Stimulated activated naive CD4-positive, alpha-beta T cell treated with Interleukin-2 at 50 U/mL for 16 hours (primary cell): Measurements from ENCODE around the gene RAP2B.

Experiments used
- DNase-seq: peaks from one replicate; lab custom pipeline; 2025; lab: John Stamatoyannopoulos, UW

RAP2B gene

DNA sequence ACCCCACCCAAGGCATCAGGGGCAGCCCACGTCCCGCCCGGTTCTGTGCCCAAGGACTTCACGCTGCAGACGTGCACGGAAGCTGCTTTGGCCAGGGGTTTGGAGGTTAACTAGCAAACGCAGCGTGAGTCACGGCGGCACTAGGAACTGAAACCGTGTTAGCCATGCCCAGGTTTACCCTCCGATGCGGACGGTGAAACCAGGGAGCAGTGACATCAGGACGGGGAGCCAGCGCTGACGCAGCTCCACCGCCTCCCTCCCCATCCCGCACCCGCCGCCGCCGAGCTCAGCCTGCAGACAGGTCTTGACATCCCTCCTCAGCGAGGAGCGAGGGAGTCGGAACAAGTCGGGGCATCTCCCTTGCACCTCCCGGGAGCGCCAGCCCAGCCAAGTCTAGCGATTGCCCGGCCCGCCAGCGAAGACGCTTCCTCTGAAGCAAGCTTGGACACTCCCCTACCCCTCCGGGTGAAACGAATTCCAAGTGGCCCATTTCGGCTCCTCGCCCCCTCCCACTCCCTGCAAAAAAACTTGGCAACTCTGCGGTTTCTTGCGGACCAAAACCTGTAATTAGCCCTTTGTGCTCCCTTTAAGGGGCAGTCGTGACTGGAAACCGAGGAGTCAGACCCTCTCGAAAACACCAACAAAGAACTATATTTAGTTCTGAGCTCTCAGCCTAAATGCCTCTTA, 1.4 kb upstream of the RAP2B start:
- DNase-seq: peak; percentile 80

DNA sequence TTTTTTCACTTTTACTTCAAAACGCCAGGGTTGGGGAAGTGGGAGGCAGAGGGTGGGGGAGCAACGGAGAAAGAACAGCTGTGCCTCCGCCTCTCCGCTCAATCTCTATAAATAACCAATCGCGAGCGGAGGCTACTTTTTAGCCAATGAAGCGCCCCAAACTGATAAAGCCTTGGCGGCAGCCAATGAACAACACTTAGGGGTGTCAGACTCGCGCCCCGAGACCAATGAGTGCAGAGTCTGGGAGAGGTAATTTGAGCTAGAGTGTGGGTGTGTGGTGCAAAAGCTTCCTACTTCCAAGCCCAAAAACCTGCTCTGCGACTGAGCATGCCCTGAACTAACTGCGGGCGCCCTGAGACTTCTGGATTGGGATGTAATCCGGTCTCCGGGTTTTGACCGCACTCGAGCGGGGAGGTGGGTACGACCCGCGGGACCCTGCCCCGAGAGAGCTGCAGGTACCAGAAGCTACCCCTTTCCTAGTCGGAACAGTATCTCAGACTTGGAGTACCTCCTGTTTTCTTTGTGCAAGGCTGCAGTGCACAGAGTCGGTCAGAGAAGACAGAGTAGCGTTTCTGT, 800 bp upstream of the RAP2B start:
- peak; percentile 91 for DNase-seq

DNA sequence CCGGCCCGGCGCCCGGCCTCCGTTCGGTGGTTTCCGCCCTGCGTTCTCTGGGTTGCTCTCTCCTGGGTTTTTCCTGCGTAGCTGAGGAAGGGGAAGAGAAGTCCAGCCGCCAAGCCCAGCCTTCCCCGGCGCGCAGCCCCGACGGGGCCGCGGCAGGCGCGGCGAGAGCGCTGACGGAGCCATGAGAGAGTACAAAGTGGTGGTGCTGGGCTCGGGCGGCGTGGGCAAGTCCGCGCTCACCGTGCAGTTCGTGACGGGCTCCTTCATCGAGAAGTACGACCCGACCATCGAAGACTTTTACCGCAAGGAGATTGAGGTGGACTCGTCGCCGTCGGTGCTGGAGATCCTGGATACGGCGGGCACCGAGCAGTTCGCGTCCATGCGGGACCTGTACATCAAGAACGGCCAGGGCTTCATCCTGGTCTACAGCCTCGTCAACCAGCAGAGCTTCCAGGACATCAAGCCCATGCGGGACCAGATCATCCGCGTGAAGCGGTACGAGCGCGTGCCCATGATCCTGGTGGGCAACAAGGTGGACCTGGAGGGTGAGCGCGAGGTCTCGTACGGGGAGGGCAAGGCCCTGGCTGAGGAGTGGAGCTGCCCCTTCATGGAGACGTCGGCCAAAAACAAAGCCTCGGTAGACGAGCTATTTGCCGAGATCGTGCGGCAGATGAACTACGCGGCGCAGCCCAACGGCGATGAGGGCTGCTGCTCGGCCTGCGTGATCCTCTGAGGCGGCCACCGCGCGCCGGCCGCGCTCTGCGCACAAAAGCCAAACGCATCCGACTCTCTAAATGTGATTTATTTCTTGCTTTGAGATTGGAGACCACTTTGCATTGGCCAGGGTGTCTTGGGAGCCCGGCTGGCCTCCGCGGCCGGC, 727 bp downstream of the RAP2B start:
- DNase-seq: peak; percentile 37

DNA sequence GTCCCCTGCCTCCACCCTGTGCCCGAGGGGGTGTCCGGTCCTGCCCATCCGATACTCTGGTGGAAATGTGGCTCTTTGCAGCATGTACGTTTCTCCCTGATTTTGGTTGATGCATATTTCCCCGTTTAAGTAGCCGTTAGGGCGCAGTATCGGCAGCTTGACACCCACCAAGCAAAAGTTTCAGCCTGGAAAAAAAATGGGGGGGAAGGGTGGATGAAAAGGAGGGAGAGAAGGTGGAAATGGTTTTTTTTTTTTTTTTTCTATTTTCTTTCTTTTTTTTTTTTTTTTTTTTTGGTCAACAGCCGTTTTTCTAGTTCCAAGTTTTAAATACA, 1.3 kb downstream of the RAP2B start:
- no peak for DNase-seq

DNA sequence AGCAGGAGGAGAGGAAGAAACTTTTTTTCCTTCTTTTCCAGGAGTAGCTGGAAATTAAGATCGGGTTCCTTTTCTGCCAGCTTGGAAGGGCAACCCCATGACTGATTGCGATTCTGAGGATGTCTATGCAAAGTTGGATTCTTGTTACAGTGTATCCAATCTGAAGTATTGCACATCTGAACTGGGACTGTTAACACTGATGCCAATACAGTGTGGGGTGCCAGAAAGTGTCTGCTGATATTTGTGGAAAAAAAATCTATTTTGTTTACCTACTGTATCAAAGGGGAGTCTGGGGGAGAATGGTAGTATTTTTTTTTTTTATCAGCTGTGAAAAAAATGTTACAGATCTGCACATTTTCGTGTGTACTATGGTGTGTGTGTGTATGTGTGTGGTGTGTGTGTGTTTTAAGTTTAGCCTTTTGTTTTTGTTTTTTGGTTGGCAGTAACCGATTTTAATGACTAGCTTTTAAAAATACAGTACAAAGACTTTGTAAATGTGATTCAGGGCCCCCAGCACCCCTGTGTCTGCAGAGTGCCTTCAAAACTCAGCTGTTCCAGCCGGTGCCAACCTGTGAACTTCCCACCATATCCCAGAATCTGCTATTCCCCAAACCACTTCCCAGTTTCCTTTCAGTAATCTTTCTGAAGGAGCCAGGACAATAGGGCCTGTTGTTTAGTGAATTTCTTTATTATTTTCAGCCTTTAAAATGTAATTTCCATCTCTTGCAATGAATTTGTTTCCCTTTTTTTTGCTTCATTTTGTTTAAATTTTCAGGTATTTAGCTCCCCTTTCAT, 1.9 kb downstream of the RAP2B start:
- no peak for DNase-seq

DNA sequence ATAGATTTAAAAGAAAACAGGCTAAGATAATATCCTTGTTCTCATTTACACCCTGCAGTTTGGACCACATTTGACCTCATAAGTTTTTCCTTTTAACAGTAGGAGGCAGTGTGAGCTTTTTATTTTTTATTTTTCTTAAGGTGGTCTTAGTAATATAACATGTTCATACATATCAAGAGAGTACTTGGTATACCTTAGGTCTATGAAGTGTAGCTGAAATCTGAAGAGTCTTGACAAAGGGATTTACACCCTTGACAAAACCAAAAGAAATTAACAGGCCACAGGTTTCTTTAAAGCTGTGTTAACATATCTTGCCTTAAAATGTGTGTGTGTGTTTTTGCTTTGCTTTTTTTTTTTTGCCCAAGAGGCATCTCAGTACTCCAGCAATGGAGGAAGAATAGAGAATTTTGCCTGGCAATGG, 3.2 kb downstream of the RAP2B start:
- no peak for DNase-seq

DNA sequence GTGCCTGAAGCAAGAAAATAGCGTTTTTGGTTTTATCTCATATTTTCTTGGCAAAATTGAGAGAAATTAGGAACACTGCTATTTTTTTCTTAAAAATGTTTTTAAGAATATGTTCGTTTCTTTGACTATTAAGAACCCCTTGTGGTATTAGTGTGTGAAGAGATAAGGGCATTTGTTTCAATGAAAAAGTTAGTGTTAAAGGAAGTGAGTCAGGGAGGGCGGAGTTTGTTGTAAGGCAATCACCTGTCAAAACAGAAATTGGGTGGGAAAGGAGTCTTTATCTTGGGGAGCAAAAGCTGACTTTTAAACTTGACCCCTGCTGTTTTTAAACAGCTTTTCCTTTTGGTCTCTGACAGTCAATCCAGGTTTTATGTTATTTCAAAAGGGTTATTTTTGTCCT, 4.2 kb downstream of the RAP2B start:
- peak; percentile 13 for DNase-seq

DNA sequence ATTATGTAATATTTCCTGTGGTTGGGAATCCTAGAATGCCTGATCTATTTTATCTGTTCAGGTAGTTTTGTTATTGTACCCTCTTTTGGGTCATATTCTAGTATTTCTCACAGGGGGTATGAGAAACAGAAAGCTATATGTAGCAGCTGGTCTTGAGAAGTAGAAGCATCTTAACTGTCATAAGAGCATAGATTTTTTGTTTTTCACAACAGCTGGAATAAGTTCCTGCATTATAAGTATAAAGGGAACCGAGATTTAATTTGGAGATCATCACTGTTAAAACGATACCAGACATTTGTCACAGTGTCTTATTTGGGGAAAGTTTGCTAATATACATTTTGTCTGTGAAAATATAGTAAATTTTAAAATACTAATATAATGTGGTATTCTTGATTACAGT, 4.8 kb downstream of the RAP2B start:
- DNase-seq: no peak

DNA sequence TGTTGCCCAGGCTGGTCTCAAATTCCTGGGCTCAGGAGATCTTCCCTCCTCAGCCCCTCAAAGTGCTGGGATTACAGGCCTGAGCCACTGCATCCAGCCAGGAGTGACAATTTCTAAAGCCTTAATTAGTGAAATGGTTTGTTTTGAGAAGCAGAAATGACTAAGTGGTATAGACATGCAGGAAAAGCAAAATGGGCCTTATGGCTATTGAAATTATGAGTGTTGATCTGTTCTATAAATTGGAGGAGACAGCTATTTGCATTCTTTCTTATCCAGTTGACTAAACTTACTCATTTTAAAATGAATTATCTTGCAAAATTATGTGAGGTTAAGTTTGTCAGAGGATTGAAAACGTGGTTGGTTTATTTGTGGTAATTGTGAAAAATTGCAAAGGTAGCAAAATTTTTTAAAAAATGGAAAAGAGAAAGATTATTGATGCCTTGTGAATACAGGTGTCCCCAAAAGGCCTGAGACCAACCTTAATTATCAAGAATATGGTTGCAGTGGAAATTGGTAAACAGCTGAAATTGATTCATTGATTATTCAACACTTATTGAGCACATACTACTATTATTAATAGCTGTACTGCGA, 7.9 kb downstream of the RAP2B start:
- DNase-seq: no peak

DNA sequence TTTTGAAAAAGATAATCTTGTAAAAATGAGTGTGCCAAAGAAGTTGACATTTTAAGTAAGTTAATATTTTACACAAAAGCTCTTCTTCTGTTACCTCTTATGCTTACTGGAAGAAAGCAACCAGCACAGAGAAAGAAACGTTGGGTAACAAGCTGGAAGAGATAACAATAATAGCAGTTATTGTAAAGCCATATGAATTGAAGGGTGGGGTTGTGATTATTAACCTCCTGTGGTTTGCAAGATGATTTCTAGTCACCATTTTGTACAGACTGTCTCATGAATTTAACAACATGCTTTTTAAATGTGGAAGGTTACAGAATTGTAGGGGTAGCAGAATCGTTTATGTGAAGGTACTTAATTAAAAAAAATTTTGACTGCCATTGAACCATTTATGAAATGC, 9.2 kb downstream of the RAP2B start:
- DNase-seq: no peak

DNA sequence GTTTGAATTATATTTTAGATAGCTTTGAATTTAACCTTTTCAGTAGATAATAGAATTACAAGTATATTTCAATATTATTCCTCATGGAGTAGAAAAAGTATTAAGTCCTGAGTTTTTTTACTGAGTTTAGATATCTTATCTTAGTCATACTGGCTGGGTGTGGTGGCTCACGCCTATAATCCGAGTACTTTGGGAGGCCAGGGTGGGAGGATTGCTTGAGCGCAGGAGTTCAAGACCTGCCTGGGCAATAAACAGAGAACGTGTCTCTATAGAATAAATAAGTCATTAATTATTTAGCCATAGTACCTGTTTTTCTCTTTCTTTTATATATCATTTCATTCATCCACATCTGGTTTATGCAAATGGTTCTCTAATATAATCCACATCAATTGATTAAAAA, 9.9 kb downstream of the RAP2B start:
- DNase-seq: no peak

DNA sequence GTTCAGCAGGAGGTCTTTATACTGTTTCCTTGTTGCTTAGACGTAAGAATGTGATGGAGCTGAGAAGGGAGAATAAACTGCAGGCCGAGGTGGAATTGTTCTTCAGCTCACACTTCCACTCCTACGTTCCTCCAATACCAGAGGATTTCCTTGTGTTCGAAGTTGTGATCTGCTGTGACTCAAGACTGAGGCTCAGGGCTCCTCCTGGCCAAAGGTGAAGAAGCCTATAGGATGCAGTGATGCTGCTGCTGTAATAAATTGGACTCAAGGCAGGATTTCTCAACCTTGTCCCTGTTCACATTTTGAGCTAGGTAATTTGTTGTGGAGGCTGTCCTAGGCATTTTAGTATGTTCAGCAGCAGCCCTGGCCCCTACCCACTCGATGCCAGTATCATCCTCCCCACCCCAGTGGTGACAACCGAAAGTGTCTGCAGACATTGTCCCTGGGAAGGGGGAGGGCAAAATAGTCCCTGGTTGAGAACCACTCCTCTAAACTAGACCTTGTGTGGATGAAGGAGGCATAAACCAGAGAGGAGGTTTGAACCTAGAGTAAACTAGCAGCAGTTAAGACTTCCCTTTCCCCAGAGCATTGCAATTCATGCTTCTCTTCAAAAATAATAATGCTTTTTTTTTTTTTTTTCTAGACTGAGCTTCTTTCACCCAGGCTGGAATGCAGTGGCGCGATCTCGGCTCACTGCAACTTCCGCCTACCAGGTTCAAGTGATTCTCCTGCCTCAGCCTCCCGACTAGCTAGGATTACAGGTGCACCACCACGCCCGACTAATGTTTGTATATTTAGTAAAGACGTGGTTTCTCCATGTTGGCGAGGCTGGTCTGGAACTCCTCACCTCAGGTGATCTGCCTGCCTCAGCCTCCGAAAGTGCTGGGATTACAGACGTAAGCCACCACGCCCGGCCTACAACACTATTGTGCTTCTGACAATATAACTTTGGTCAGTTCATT, 11.1 kb downstream of the RAP2B start:
- DNase-seq: no peak

DNA sequence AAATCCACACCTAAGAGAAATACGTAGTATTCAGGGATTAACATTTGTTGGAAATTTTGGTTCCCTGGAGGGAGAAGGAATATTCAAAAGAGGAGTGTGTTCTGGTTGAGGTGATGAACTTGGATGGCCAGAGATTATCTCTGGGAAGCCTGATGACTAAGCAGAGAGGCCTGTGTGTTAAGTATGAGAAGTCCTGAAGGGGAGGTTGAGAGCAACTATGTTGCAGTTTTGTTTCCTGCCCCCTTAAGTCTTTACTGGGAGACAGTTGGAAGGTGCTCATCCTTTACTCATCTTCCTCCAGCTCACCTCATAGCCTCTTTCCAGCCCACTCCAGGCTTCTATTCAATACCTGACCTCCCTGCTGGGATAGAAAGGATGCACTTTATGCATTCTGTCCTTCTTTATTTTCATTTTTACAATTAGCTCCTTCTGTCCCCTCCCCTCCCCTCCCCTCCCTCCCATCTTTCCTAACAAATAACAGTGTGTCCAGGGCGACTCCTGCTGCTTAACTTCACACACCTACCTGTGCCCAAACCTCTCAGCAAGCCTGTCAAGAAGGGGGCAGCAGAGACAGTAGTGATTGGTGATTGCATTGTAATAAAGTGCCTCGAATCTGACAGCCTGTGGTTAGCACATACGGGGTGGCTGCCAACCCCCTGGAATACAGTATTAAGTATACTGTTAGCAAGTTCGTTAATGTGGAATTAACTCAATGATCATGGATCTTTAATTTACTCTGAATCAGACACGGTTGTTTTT, 11.9 kb downstream of the RAP2B start:
- DNase-seq: no peak

DNA sequence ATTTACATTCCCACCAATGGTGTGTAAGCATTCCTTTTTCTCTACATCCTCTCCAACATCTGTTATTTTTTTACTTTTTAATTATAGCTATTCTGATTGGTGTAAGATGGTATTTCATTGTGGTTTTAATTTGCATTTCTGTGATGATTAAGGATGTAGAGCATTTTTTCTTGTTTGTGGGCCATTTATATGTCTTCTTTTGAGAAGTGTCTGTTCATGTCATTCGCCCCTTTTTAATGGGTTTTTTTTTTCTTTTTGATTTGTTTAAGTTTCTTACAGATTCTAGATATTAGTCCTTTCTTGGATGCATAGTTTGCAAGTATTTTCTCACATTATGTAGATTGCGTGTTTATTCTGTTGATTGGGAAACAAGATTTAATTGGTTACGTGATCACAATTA, 14.2 kb downstream of the RAP2B start:
- no peak for DNase-seq

DNA sequence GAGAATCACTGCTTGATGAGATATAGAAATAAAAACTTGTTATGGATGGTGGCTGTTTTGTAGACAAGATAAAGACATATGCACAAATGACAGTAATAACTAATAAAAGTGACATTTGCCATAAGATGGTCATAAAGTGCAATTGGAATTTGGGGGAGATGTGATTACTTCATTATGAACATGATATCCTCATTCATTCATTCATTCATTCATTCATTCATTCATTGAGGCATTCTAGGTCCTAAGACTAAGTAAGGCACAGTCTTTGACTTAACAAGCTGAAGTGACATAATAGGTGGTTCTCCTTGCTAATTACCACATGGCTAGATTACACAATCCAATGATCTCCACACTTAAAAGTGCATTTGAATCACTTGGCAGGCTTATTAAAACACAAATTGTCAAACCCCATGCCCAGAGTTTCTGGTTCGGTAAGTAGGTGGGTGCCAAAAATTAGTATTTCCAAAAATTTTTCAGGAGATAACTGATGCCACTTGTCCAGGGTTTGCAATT, 18.9 kb downstream of the RAP2B start:
- DNase-seq: no peak

DNA sequence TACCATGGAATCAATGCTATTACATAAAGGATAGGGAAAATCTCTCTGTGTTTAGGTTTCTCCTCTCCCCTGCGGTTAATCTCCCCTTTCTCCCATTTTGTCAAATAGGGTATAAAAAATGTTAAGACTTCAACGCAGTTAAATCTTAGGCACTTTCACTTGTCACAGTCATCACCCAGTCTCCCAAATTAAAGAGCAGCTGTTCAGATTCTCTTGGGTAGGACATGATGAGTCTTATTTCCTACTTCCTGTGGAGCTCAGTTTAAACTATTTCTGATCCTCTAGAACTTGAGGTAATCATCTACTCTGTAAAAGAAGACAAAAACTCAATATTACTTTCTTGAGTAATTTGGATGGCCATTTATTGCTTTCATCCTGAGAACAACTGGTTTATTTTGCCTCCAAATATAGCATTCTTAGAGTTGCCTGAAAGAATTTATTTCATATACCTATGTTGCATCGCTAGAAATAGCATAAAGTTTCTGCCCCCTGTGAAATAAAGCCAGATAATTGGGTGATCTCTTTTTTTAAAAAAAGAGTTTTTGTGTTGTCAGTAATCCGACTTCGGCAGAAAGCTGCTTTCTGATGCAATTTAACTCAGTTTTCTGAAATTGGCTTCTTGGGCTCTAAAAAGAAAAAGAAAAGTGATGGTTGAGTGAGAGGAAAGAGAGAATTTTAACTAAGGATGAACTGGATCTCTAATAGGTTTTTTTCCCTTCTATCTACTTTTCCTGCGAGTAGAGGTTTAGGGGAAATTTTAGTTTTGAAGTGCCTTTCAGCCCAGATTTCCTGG, 20.7 kb downstream of the RAP2B start:
- no peak for DNase-seq

DNA sequence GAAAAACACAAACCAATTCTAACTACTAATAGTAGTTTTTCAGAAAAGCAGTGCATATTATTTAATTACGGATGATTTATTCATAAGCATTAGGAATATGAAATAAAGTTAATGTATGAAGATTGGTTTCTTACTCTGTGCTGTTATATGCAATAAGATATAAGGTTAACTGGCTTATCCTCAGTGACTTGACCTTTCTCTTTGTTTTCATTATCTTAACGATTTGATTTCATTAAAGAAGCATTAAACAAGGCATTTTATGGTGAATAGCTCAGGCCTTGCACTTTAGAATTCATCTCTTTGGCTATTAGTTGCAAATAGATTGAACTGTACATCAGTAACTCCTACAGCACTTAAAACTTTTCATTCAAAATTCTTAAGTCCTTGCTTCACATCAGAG, 28.9 kb downstream of the RAP2B start:
- no peak for DNase-seq

DNA sequence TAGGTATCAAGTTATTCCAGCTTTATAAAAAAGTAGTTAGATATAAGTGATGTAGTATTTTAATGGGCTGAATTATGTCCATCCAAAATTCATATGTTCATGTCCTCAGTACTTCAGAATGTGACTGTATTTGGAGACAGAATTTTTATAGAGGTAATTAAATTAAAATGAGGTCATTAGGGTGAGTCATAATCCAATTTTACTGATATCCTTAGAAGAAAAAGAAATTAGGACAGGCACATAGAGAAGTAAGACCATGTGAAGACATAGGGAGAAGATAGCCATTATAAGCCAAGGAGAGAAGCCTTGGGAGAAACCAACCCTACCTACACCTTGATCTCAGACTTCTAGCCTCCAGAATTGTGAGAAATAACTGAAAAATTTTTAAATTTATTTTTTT, 30.3 kb downstream of the RAP2B start:
- DNase-seq: no peak
